Measurements from ENCODE around the gene SPIRE1. TPM values are rescaled to one million over a fixed set of nuclear protein-coding genes. Genes with fewer than 3 reads are reported as not detected.

The SPIRE1 gene
- total and polyA plus RNA-seq, 2 of the 4 experiments (the other 2 are of a cell fraction): 11.6 to 31.4 TPM

- peak; percentile 30 for ATAC-seq (ENCODE audit: low read depth)
- Histone ChIP-seq H3K14ac (replicated peaks; ENCODE audit: low read depth, low read length) (no peak overlapping the region), H2BK5ac (ENCODE audit: low read depth, low read length, poor library complexity, severe bottlenecking) (peak overlapping the region; percentile 70), H2AK9ac (replicated peaks; ENCODE audit: low read depth, low read length, poor library complexity) (no peak overlapping the region), H4K91ac (ENCODE audit: insufficient read depth, low read depth, low read length) (no peak overlapping the region), H2AFZ (replicated peaks; ENCODE audit: low read length, poor library complexity) (no peak overlapping the region), H3K9me1 (ENCODE audit: insufficient read depth, low read length) (0 out of 2 replicates have a peak, but pooled peaks cover 2% of the 10 kb centered on the region), H3K18ac (ENCODE audit: low read depth, low read length) (peak overlapping the region; percentile 15; the same call in 1 of the 2 replicates), H3K4me1 (ENCODE audit: control insufficient read depth, insufficient read depth, low read length) (no peaks in the 10 kb centered on the region), H3K27me3 (ENCODE audit: control insufficient read depth, insufficient read depth, low read length) (no peaks in the 10 kb centered on the region; the same call in 1 of the 2 replicates), H3K36me3 (ENCODE audit: control insufficient read depth, insufficient read depth, low read length) (no peaks in the 10 kb centered on the region), H4K8ac (ENCODE audit: low read depth in 2 of 2, low read length in 2 of 2) (0 out of 4 replicates have a peak overlapping the region, but pooled peaks of 1 of the 2 experiments have one; percentile 52), H4K5ac (ENCODE audit: low read depth, low read length) (no peak overlapping the region), H3K4ac (ENCODE audit: low read depth, low read length) (peak overlapping the region; percentile 42), H3K9ac (ENCODE audit: low read depth, low read length) (no peak overlapping the region), H2BK15ac (ENCODE audit: low read depth, low read length) (no peak overlapping the region), H3K23ac (ENCODE audit: low read depth, low read length) (no peak overlapping the region), H3K79me1 (ENCODE audit: low read depth in 1 of 2, low read length in 2 of 2) (peaks cover 0 to 6% of the 10 kb centered on the region in 2 experiments; a peak in 2 of 4 replicates), H2BK120ac (ENCODE audit: low read depth, low read length) (peak overlapping the region; percentile 32), H2BK20ac (ENCODE audit: low read depth, low read length) (peak overlapping the region; percentile 2), H3K9me3 (ENCODE audit: control insufficient read depth, insufficient read depth, low read length) (no peaks in the 10 kb centered on the region), H3K27ac (ENCODE audit: insufficient read depth, low read length) (peak overlapping the region; percentile 25; the same call in 1 of the 2 replicates), H2AK5ac (ENCODE audit: low read depth, low read length) (peak overlapping the region; percentile 35; the same call in 1 of the 2 replicates), H4K20me1 (ENCODE audit: insufficient read depth, low read length) (no peaks in the 10 kb centered on the region), H3K4me2 (ENCODE audit: low read depth, low read length) (peak overlapping the region; percentile 44; the same call in 1 of the 2 replicates), H3K56ac (ENCODE audit: extremely low read depth, insufficient read depth, low read length) (no peak overlapping the region), H3K4me3 (ENCODE audit: insufficient read depth, low read depth, low read length) (no peak overlapping the region)
- peak; percentile 91 for DNase-seq
- in situ Hi-C loops (cut with MboI; ENCODE audit: low sequenced_read_pairs) (no loop called here), intact Hi-C loops (cut with micrococcal nuclease) (no loop called here), dilution Hi-C loops (cut with HindIII; ENCODE audit: low sequenced_read_pairs, unreplicated experiment) (no loop called here)
- TF ChIP-seq ELK1 (IDR thresholded peaks at IDR 0.05; ENCODE audit: borderline replicate concordance, low read depth, low read length) (no peak), MAFK (IDR thresholded peaks at IDR 0.05; ENCODE audit: low read depth, low read length) (peak; percentile 80), POLR2A (IDR thresholded peaks at IDR 0.05; ENCODE audit: low read depth, low read length) (no peak), FOS (IDR thresholded peaks at IDR 0.05; ENCODE audit: low read depth, low read length) (peak; percentile 94), BHLHE40 (IDR thresholded peaks at IDR 0.05; ENCODE audit: low read depth, low read length) (no peak; the same call in 1 of the 2 replicates), USF2 (IDR thresholded peaks at IDR 0.05; ENCODE audit: low read depth, low read length) (no peak), NFE2L2 (IDR thresholded peaks at IDR 0.05; ENCODE audit: low read depth, low read length) (peak; percentile 48; the same call in 1 of the 2 replicates), CEBPB (IDR thresholded peaks at IDR 0.05; ENCODE audit: low read depth, low read length) (no peak), MAZ (IDR thresholded peaks at IDR 0.05; ENCODE audit: borderline replicate concordance, low read depth, low read length) (no peak), SMC3 (IDR thresholded peaks at IDR 0.05; ENCODE audit: low read depth, low read length) (no peak), RCOR1 (IDR thresholded peaks at IDR 0.05; ENCODE audit: insufficient replicate concordance, low read length) (no peak), CTCF (conservative IDR thresholded peaks at IDR 0.05; ENCODE audit: low read depth, low read length) (no peak)
- CTCF ChIA-PET: interaction anchor here (1.1 kb wide), 1 partner anchor 10 kb away, joined by 3 read pairs; no protein-coding TSS in a partner anchor
- POLR2A ChIA-PET (ENCODE audit: unreplicated experiment): interaction anchor here (0.7 kb wide), 1 partner anchor 260 kb away, joined by 3 read pairs; no protein-coding TSS in a partner anchor
- WGBS, 2 experiments (ENCODE audit: extremely low coverage in 2 of 2, insufficient read length in 1 of 2): no CpG with 5 or more reads among the region's 6 CpGs
- BruUV-seq (replicated peaks): no TSS peak
Measured at GRCh38 chr18:12403601-12404506, 254.1 kb downstream of the SPIRE1 start.

All from IMR-90 (cell line).